ENCODE data around the gene KRT33B. TPM values are rescaled to one million over a fixed set of nuclear protein-coding genes. Genes with fewer than 3 reads are reported as not detected.

KRT33B gene
- total and polyA plus RNA-seq, 2 of the 4 experiments (the other 2 are of a cell fraction) = 0.18 to 0.22 TPM

- Histone ChIP-seq H3K4me1 (ENCODE audit: control insufficient read depth, insufficient read depth, low read length) (peaks cover 7% of the 10 kb centered on the region), H4K20me1 (ENCODE audit: insufficient read depth, low read length) (no peaks in the 10 kb centered on the region), H3K79me1 (ENCODE audit: low read depth in 1 of 2, low read length in 2 of 2) (no peaks in the 10 kb centered on the region), H2BK120ac (ENCODE audit: low read depth, low read length) (no peak overlapping the region), H3K36me3 (ENCODE audit: control insufficient read depth, insufficient read depth, low read length) (no peaks in the 10 kb centered on the region), H3K9me1 (ENCODE audit: insufficient read depth, low read length) (no peaks in the 10 kb centered on the region), H2AK5ac (ENCODE audit: low read depth, low read length) (no peak overlapping the region), H3K4me2 (ENCODE audit: low read depth, low read length) (no peak overlapping the region), H2BK5ac (ENCODE audit: low read depth, low read length, poor library complexity, severe bottlenecking) (no peak overlapping the region), H3K23ac (ENCODE audit: low read depth, low read length) (no peak overlapping the region), H3K4me3 (ENCODE audit: insufficient read depth, low read depth, low read length) (no peak overlapping the region), H2AFZ (replicated peaks; ENCODE audit: low read length, poor library complexity) (no peak overlapping the region), H2BK20ac (ENCODE audit: low read depth, low read length) (no peak overlapping the region), H3K9me3 (ENCODE audit: control insufficient read depth, insufficient read depth, low read length) (no peaks in the 10 kb centered on the region), H4K5ac (ENCODE audit: low read depth, low read length) (no peak overlapping the region), H3K27me3 (ENCODE audit: control insufficient read depth, insufficient read depth, low read length) (no peaks in the 10 kb centered on the region), H3K56ac (ENCODE audit: extremely low read depth, insufficient read depth, low read length) (no peak overlapping the region), H3K9ac (ENCODE audit: low read depth, low read length) (no peak overlapping the region), H2AK9ac (replicated peaks; ENCODE audit: low read depth, low read length, poor library complexity) (no peak overlapping the region), H3K18ac (ENCODE audit: low read depth, low read length) (no peak overlapping the region), H3K14ac (replicated peaks; ENCODE audit: low read depth, low read length) (no peak overlapping the region), H3K27ac (ENCODE audit: insufficient read depth, low read length) (no peak overlapping the region), H4K8ac (ENCODE audit: low read depth in 2 of 2, low read length in 2 of 2) (no peak overlapping the region), H2BK15ac (ENCODE audit: low read depth, low read length) (no peak overlapping the region), H3K4ac (ENCODE audit: low read depth, low read length) (no peak overlapping the region), H4K91ac (ENCODE audit: insufficient read depth, low read depth, low read length) (no peak overlapping the region)
- in situ Hi-C loops (cut with MboI; ENCODE audit: low sequenced_read_pairs) (no loop called here), intact Hi-C loops (cut with micrococcal nuclease) (no loop called here), dilution Hi-C loops (cut with HindIII; ENCODE audit: low sequenced_read_pairs, unreplicated experiment) (no loop called here)
- no peak for DNase-seq
- no peak for ATAC-seq (ENCODE audit: low read depth)
- TF ChIP-seq RCOR1 (IDR thresholded peaks at IDR 0.05; ENCODE audit: insufficient replicate concordance, low read length) (no peak), CEBPB (IDR thresholded peaks at IDR 0.05; ENCODE audit: low read depth, low read length) (no peak), USF2 (IDR thresholded peaks at IDR 0.05; ENCODE audit: low read depth, low read length) (no peak), BHLHE40 (IDR thresholded peaks at IDR 0.05; ENCODE audit: low read depth, low read length) (no peak), CTCF (conservative IDR thresholded peaks at IDR 0.05; ENCODE audit: low read depth, low read length) (no peak), ELK1 (IDR thresholded peaks at IDR 0.05; ENCODE audit: borderline replicate concordance, low read depth, low read length) (no peak), NFE2L2 (IDR thresholded peaks at IDR 0.05; ENCODE audit: low read depth, low read length) (no peak), MAZ (IDR thresholded peaks at IDR 0.05; ENCODE audit: borderline replicate concordance, low read depth, low read length) (no peak), MAFK (IDR thresholded peaks at IDR 0.05; ENCODE audit: low read depth, low read length) (no peak), POLR2A (IDR thresholded peaks at IDR 0.05; ENCODE audit: low read depth, low read length) (no peak), MXI1 (IDR thresholded peaks at IDR 0.05; ENCODE audit: borderline replicate concordance, low read depth, low read length) (no peak), CHD1 (IDR thresholded peaks at IDR 0.05; ENCODE audit: low read depth, low read length) (no peak), SMC3 (IDR thresholded peaks at IDR 0.05; ENCODE audit: low read depth, low read length) (no peak), RFX5 (IDR thresholded peaks at IDR 0.05; ENCODE audit: low read depth, low read length) (no peak), RAD21 (IDR thresholded peaks at IDR 0.05; ENCODE audit: low read length) (no peak), FOS (IDR thresholded peaks at IDR 0.05; ENCODE audit: low read depth, low read length) (no peak)
- CTCF ChIA-PET = no interaction called here
- BruUV-seq (replicated peaks) = no TSS peak
- POLR2A ChIA-PET (ENCODE audit: unreplicated experiment) = no interaction called here
- WGBS, 2 experiments (ENCODE audit: extremely low coverage in 2 of 2, insufficient read length in 1 of 2) = no CpG with 5 or more reads among the region's 1 CpG
Observed at GRCh38 chr17:41386227-41386626, 16.6 kb upstream of the KRT33B start.

Data from IMR-90 (cell line).